ENCODE measurements around the gene IGFBP7.

Gene IGFBP7

DNA sequence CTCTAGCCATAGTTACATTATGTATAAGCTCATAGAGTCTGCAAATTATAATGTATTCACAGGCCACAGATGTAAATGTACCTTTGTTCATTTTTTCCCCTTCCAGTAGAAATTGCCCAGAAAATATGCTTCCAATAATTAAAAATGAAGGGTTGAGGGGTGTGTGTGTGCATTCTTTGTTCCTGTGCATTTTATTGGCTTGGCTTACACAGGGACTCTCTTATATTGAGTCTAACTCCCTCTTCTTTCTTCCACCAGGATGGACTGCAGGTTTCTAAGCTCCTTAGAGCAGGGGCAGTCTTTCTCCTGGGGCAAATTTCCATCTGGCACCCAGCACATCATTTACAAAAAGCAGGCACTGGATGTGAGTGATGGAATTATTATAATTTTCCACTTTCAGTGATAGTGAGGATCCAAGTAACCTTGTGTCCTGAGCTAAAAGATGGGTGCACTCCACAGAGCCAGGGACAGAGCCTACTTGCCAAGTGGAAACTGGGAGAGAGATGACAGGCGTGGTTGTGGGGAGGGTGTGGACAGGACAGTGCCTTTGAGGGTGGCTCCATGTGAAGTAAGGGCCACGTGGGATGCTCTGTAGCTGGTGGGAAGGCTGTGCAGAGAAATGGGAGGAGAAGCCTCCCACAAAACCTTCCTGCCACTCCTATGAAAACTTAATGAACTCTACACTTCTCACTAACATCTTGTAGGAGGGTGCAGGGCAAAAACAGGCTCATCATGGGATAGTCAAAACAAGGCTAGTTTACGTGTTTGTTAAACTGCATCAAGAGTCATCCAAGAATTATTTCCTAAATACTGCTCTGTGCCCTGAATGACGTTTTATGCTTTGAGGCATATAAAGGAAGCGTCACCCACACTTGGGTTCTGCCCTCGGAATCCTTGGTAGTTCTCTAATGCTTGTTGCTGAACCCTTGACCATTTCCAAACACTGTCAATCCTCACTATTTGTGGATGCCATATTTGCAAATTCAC is 16.0 kb downstream of the IGFBP7 start:
- H3K4me1 ChIP-seq (ENCODE audit: low read depth, poor library complexity, severe bottlenecking) = no peaks in the 10 kb centered on the region
- no peaks in the 10 kb centered on the region for H3K79me2 ChIP-seq (ENCODE audit: insufficient read depth, low read depth)

DNA sequence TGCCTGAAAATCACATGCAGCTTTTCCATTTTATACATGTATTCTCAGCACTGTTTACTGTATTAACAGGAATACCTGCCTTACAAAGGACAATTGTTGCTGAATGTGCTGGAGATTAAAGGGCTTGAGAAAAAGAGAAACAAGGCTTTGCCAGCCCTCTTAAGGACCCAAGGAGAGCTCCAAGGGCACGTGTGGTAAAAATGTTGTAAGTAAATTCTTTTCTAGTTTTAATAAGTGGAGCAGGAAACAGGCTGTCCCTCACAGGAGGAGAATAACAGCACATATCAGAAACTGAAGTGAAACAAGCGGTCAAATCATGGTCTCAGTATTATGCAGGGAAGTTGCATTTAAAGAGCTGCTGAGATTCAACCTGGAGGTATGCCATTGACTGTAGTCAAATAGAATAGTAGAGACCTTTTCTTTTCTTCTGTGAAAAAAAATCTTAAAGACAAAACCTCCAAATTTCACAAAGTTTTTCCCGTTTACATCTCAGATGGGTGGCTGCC is 18.5 kb downstream of the IGFBP7 start:
- H3K4me1 ChIP-seq (ENCODE audit: low read depth, poor library complexity, severe bottlenecking) = no peaks in the 10 kb centered on the region
- H3K4me3 ChIP-seq (IDR thresholded peaks at IDR 0.05; ENCODE audit: insufficient read depth, low read depth, low read length) = no peak overlapping the region
- no peaks in the 10 kb centered on the region for H3K27me3 ChIP-seq (ENCODE audit: insufficient read depth, low read depth)
- H3K9ac ChIP-seq = no peak overlapping the region
- H3K36me3 ChIP-seq (ENCODE audit: insufficient read depth) = no peaks in the 10 kb centered on the region
- TF ChIP-seq CTCF (conservative IDR thresholded peaks at IDR 0.05; ENCODE audit: low read depth, low read length) = no peak
- no peak overlapping the region for H2AFZ ChIP-seq (ENCODE audit: low read depth)
- no peaks in the 10 kb centered on the region for H4K20me1 ChIP-seq (ENCODE audit: insufficient read depth)
- H3K4me2 ChIP-seq = no peak overlapping the region
- H3K27ac ChIP-seq = no peak overlapping the region
- no peaks in the 10 kb centered on the region for H3K79me2 ChIP-seq (ENCODE audit: insufficient read depth, low read depth)

More for the DNA sequence above, 16.0 kb downstream of the IGFBP7 start:
- Histone ChIP-seq H3K4me2 (no peak overlapping the region), H3K36me3 (ENCODE audit: insufficient read depth) (no peaks in the 10 kb centered on the region), H3K4me3 (IDR thresholded peaks at IDR 0.05; ENCODE audit: insufficient read depth, low read depth, low read length) (no peak overlapping the region), H3K27me3 (ENCODE audit: insufficient read depth, low read depth) (no peaks in the 10 kb centered on the region), H3K27ac (no peak overlapping the region), H4K20me1 (ENCODE audit: insufficient read depth) (no peaks in the 10 kb centered on the region), H2AFZ (ENCODE audit: low read depth) (no peak overlapping the region), H3K9ac (no peak overlapping the region)
- no peak for TF ChIP-seq CTCF (conservative IDR thresholded peaks at IDR 0.05; ENCODE audit: low read depth, low read length)

DNA sequence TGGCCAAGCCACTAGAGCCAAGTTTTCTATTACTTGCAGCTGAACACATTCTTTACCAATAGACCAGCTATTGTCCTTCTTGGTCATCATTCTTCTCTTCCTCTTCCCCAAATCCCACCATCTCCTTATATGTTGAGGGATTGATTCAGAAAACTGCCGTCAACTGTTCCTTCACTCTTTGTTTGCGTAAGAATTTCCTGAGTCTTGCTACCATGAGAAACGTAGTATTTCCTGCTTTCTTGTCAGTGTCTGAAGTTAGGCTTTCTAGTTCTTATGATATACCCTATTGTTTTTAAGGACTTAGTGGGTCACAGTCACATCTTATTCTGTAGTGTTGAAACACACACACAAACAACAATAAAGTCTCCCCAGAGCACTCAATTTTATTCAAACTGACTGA is 20.1 kb downstream of the IGFBP7 start:
- TF ChIP-seq CTCF (conservative IDR thresholded peaks at IDR 0.05; ENCODE audit: low read depth, low read length) = no peak
- no peaks in the 10 kb centered on the region for H3K27me3 ChIP-seq (ENCODE audit: insufficient read depth, low read depth)
- H3K4me3 ChIP-seq (IDR thresholded peaks at IDR 0.05; ENCODE audit: insufficient read depth, low read depth, low read length) = no peak overlapping the region
- no peaks in the 10 kb centered on the region for H4K20me1 ChIP-seq (ENCODE audit: insufficient read depth)
- H3K79me2 ChIP-seq (ENCODE audit: insufficient read depth, low read depth) = no peaks in the 10 kb centered on the region
- no peaks in the 10 kb centered on the region for H3K36me3 ChIP-seq (ENCODE audit: insufficient read depth)
- peaks cover 9% of the 10 kb centered on the region for H3K4me1 ChIP-seq (ENCODE audit: low read depth, poor library complexity, severe bottlenecking)
- H3K4me2 ChIP-seq = no peak overlapping the region
- H3K9ac ChIP-seq = no peak overlapping the region
- H2AFZ ChIP-seq (ENCODE audit: low read depth) = no peak overlapping the region
- H3K27ac ChIP-seq = no peak overlapping the region

- Histone ChIP-seq H3K4me3 (IDR thresholded peaks at IDR 0.05; ENCODE audit: insufficient read depth, low read depth, low read length) (no peak overlapping the region), H3K36me3 (ENCODE audit: insufficient read depth) (no peaks in the 10 kb centered on the region), H3K27me3 (ENCODE audit: insufficient read depth, low read depth) (no peaks in the 10 kb centered on the region), H3K79me2 (ENCODE audit: insufficient read depth, low read depth) (no peaks in the 10 kb centered on the region), H4K20me1 (ENCODE audit: insufficient read depth) (no peaks in the 10 kb centered on the region), H3K27ac (no peak overlapping the region), H2AFZ (ENCODE audit: low read depth) (no peak overlapping the region), H3K9ac (no peak overlapping the region), H3K4me2 (no peak overlapping the region), H3K4me1 (ENCODE audit: low read depth, poor library complexity, severe bottlenecking) (peaks cover 14% of the 10 kb centered on the region)
- no peak for TF ChIP-seq CTCF (conservative IDR thresholded peaks at IDR 0.05; ENCODE audit: low read depth, low read length)
Measured at GRCh38 chr4:57089549-57089948, 20.6 kb downstream of the IGFBP7 start.
